NCI-H748 treated with DMSO at 0.1 percent for 48 hours (cell line): Measurements from ENCODE around the gene CCDC134.
"Not testable (repeated sequence)": the region's sequence is repeated elsewhere in the genome, so short reads cannot be mapped to it uniquely, and the experiment has no call there.

Experiments
- DNase-seq: peaks from one replicate; lab custom pipeline; 2025; lab: John Stamatoyannopoulos, UW

The CCDC134 gene

DNA sequence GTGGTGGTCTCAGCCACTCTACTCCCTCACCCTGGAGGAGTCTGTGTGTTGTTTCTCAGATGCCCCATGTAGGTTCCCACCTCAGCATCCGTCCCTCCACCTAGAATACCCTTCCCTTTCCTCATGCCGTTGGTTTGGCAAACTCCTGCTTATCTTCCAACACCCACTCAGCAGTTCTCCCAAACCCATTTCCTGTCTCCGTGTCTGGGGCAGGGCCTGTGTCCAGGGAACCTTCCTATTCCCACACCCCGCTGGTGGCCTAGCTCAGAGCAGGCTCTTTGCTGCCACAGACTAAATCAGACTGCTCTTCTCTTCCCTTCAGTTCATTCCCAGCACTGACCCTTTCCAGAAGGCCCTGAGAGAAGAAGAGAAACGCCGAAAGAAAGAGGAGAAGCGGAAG is 24.9 kb downstream of the CCDC134 start:
- DNase-seq: no peak

DNA sequence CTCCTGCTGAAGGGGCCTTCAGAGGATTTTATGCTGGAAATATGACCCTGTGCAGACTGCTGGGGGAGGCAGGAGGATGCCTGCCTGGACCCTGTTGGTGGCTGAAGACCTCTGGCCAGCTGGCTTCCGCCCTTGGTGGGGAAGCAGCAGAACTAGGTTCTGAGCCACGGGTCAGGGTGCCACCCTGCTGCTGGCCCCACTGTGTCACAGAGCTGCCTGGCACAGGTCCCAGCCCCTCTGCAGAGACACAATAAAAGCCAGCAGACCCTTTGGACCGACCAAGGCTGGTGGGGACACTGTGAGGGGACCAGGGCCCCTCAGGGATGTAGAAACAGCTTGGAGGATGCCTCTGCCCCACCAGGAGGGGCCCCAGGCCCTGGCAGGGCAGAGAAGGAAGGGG is 25.5 kb downstream of the CCDC134 start:
- DNase-seq: no peak

DNA sequence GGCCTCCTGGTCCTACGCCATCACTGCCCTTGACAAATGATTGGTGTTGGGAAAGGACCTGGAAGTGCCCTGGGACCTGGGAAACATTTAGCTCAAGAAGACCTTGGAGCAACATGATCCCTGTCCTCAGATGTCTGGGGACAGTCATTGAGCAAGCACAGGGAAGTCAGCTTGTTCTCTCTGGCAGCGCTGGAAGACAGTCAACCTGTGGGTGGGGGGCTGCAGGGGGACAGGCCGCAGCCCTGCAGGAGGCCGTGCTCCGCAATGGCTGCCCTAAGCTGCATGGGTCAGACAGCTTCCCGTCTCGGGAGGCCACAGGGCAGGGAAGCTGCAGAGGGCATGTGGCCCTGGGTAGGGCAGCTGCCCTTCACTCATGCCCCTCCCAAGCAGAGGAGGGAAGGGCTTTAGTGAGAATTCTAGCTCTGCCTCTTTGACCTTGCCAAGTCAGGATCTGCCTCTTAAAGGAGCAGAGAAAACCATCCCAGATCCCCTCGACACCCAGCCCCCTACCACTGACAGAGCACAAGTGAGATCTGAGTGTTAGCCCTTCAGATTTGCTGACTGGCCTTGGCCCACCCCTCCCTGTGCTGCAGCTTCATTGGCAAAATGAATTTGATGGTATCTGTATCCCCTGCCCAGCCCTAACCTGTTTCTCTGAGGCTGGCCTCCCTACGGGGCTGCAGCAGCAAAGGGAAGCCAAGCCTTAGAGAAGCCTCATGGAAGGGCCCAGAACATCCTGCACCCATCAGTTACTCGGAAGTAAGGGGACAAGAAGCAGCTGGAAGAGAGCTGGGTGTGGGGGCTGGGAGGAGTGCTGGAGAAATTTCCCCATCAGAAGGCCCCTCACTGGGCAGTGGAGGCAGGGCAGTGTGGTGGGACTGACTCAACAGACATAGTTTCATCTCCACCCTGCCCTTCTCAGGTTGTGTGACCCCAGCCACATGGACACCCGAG is 26.2 kb downstream of the CCDC134 start:
- no peak for DNase-seq

DNA sequence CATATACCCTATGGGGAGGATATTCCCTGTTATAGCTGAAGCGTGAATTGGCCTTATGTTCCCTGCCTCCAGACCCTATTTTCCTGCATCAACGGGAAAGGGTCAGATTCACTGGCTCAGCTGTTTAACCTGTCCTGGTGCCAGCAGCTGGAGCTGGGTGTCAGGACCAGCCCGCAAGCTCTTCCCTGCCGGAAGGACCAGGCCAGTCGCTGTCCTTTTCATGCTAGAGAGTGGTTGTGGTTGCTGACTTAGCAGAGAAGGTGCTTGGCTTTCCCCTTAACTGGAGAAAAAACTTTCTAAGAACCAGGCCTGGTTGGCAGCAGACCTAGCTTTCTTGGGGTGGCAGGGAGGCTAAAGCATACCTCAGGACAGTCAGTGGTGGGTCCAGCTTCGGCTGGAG is 27.2 kb downstream of the CCDC134 start:
- DNase-seq: no peak

DNA sequence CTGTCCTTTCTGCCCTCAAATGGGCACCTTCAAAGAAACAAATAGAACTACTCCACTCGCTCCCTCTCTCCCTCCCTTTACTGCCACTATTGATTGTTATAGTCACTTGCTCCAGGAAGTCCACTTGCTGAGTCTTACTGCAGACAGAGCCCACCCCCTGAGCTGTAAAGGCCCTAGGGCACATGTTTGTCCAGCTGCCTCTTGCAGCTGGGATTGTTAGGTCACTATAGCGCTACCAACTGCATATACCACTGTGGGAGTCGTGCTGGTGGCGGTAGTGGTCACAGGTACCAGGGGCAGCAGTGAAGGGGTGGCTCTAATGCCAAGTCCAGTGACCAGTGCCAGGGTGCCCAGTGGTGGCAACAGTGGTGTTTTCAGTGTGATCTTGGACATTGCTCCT is 28.0 kb downstream of the CCDC134 start:
- DNase-seq: peak; percentile 77

DNA sequence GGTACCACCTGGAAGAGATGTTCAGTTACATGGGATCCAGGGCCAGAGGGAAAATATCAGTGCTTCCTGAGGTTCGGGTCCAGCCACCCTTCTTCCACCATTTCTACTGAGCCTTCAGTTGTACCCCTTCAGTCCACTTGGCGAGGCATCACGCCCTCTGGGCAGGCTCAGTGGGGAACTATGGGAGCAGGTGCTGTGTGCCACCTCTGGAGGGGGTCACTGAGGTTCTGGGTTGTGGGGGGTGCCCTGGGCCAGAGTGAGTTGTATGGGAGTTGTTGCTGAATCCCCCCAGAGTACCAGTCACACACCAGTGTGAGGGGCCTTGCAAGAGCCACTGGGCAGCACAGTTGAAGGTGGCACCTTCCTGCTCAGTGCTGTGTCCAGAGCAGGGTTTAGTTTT is 29.7 kb downstream of the CCDC134 start:
- DNase-seq: no peak

DNA sequence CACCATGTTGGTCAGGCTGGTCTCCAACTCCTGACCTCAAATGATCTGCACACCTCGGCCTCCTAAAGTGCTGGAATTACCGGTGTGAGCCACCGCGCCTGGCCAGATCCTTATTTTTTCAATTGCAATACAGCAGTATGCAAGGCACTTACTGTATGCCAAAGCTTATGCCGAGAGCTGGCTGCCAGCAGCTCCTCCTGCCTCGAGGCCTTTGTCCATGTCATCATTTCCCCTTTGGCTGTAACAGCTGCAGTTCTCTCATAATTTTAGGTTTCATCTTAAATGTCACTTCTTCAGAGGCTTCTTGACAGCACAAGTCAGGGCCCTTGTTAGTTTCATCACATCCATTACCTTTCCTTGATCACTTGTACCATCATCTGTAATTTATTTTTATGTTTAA is 30.9 kb downstream of the CCDC134 start:
- DNase-seq: no peak

DNA sequence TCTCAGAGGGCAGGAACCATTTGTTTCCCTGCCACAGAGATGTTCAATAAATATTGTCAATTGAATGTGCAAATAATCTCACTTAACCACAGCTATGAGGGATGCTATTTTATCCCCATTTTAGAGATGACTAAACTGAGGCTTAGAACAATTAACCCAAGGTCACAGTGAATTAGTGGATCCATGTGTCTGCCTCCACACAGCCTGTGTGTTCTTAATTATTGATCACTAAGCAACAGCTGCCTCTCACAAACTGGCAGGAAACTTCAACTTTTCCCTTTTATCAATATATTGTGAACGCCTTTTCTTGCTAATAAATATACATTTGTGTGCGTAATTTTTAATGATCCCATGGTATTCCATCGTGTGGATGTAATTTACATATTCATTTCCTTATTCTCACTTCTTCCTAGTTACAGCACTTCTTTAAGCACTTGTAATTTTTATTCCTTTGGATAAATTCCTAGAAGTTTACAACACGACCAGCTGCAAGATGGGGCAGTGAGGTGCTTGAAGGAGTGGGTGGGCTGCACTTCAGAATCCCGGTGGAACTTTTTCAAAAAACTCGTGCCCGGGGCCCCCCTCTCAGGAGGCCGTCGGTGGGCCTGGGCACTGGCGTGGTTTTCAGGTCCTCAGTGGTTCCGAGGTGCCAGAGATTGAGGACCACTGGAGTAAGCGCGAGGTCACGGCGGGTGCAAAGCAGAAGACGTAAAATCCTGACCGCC is 31.5 kb downstream of the CCDC134 start:
- DNase-seq: no peak

DNA sequence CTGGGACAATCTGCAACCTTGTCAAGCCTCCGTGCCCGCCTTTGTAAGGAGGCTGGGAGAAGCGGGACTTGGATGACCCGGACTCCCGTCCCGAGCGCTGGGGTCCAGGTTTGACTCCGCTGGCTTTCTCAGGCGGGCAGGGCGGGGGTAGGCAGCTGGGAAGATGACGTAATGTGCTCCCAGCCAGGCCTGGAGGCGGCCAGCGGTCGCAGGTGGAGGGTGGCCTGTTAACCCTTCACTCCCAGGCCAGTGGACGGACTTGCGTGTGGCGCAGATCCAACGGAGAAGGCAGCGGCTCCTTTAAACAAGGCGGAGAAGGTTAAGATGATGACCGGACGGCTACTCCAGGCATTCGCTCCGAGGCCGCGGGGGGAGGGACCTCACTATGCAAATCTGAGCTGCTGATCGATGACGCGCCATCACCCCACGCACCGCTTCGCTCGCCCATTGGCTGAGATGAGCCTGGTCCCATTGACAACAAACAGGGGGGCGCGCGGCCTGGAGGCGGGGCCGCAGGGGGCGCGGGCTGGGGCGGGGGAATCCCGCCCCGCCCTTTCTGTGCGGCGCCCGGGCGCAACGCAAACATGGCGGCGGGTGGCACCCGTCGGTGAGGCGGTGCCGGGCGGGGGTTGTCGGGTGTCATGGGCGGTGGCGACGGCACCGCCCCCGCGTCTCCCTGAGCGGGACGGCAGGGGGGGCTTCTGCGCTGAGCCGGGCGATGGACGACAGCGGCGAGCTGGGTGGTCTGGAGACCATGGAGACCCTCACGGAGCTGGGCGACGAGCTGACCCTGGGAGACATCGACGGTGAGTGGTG is 32.3 kb downstream of the CCDC134 start, which contains the start of gene SREBF2:
TSS of gene SREBF2 (plus strand) at position 553 of the 816 bp plus-strand sequence. CDS start at position 719, 166 bp downstream.
- DNase-seq: peak; percentile 98

DNA sequence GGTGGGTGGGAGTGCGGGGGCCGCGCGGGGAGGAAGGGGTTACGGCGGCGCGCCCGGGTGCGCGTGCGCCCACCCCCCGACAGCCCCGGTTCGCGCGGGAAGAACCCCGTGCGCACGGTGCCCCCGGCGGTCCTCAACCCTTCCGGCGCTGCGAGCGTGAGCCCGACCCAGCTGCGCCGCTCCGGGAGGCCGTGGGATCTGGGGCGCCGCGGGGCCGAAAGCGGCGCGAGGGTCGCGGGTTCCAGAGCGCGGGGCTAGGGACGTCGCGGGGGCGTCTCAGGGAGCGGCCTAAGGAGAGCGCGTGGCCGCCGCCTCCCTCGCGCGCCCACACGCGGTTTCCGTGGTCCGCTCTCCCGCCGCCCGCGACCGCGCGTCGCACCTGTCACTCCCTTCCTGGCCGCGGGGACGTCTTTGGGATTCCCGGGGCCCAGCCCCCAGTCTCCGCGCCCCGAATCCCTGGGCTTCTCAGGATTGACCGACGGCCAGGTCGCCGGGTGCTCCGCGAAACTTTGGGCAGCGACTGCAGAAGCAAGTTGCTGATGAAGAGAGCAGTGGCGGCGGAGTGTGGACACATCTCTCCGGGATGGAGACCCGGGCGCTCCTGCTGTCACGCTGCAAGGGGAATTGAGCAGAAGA is 33.0 kb downstream of the CCDC134 start:
- no peak for DNase-seq

DNA sequence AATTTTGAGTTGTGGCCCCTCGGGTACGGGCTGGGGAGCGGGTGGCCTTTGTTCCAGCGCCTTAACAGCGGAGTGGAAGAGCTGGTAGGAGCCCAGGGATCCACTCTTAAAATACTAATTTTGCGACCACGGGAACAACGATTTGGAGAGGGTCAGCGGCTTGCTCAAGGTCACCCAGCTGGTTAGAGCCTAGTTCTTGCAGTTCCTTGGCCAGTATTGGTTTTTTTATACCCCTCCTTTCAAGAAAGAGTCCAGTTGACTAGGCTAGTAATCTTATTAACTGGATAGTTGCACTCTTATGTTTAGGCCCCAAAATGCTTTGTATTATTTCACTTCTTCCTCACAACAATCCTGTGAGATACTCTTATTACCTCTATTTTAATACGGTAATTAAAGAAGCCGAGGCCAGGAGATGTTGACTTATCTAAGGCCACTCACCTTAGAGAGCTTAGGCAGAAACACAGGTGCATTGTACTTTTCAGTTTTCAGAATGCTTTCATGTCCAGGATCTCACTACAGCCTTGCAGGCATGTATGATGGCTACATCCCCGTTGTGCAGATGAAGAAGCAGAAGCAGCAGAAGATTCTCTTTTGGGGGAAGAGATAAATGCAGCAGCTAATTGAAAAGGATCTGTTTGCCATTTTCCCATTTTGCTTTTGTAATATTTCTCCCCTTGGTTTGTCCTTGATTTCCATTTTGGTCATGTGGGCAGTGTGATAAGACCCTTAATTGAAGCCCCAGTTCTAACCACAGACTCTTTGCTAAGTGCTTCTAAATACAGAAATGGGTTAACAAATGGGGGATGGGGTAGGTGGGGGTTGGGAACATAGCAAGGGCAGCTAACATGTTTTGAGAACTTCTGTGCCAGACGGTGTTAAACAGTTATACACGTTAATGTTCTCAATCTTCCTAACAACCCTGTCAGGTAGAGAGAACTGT is 33.8 kb downstream of the CCDC134 start:
- peak; percentile 8 for DNase-seq

DNA sequence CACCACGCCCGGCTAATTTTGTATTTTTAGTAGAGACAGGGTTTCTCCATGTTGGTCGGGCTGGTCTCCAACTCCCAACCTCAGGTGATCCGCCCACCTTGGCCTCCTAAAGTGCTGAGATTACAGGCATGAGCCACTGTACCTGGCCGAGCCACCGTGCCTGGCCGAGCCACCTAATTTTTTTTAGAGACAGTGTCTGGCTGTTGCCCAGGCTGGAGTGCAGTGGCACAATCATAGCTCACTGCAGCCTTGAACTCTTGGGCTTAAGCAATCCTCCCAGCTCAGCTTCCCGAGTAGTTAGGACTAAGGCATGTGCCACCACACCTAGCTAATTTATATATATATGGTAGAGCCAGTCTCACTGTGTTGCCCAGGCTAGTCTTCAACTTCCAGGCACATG is 35.0 kb downstream of the CCDC134 start:
- DNase-seq: not testable (repeated sequence)

DNA sequence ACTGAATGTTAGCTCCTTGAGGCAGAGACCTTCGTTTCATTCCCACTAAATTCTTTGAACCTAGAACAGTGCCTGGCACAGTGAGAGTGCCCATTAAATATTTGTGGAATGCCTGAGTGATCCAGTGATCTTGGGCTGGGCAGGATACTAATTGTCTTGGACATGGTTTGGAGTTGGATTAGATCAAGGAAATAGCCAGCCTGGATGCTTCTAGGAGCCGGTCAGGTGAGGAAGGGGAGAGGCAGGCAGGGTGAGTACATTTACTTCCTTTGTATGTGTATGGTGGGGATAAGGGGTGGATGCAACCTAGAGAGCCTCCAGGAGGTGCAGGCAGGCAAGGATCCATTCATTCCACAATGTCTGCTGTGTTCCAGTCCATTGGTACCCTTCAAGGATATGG is 36.1 kb downstream of the CCDC134 start:
- no peak for DNase-seq

DNA sequence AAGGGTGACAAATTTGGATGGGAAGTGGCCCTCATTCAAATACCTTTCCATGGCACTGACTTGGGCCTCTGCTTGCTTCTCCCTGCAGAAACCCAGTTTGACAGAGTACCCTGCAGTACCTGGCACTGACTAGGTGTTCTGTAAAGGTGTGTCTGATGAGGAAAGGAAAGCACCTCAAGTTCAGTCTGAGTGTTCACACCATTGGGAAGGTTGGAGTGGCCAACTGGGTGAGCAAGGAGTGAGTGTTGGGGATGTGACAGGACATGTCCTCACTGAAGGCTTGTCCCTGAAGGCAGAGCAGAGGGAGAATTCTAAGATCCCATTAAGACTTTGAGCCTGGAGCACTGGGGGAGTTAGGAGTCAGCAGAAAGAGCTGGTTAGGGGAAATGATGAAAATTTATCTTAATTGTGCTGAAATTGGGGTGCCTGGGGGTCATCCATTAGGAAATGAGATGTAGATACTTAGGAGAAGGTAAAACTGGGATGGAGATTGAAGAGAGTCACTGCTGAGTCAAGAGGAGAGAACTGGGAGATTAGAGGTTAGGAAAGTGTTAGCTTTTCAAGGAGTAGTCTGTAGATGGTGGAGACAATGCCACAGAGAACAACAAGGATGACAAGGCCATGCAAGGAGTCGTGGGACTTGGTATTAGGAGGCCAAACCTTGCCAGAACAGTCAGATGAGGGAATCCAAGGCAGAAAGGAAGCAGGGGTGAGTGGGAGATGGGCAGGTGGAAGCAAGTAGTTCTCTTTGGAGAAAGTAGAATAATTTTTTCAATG is 38.6 kb downstream of the CCDC134 start:
- DNase-seq: no peak

DNA sequence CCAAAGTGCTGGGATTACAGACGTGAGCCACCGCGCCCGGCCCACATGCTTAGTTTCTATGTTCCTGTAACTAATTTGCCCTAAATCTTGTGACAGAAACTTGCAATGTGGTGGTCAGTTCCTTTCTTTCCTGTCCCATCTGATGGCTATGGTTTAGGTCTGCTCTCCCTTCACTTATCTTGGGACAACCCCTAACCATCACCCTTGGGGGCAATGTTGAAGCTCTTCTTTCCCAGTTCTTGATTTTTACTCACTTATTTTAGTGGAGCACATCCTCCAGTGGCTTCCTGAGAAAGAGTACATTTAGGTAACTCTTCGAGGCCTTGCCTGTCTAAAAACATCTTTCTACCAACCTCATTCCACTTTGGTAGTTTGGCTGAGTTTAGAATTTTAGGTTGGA is 39.7 kb downstream of the CCDC134 start:
- DNase-seq: no peak

DNA sequence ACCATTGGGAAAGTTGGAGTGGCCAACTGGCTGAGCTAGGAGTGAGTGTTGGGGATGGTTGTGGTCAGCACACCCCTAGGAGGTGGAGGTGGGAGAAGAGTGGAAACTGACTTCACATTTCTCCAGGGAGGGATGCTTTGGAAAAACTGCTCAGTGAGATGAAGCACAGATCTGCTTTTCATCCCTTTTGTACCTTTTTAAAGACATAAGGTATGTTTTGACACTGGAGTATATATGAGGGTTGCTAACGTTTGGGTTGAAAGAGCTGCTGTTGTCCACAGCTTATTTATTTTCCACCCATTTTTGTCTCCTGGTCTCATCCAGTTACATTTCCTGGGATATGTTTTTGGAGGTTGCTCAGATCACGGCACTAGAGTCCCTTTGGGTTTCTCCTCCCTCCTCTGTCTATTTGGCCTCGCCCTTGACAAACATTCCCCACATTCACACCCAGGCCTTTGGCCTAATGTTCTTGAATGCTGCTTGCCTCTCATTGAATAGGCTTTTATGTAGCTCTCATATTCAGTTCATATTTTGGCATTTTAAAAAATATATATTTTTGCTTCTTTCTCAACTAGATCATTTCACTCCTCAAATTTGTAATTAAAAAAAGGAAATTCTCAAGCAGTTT is 40.7 kb downstream of the CCDC134 start:
- no peak for DNase-seq

DNA sequence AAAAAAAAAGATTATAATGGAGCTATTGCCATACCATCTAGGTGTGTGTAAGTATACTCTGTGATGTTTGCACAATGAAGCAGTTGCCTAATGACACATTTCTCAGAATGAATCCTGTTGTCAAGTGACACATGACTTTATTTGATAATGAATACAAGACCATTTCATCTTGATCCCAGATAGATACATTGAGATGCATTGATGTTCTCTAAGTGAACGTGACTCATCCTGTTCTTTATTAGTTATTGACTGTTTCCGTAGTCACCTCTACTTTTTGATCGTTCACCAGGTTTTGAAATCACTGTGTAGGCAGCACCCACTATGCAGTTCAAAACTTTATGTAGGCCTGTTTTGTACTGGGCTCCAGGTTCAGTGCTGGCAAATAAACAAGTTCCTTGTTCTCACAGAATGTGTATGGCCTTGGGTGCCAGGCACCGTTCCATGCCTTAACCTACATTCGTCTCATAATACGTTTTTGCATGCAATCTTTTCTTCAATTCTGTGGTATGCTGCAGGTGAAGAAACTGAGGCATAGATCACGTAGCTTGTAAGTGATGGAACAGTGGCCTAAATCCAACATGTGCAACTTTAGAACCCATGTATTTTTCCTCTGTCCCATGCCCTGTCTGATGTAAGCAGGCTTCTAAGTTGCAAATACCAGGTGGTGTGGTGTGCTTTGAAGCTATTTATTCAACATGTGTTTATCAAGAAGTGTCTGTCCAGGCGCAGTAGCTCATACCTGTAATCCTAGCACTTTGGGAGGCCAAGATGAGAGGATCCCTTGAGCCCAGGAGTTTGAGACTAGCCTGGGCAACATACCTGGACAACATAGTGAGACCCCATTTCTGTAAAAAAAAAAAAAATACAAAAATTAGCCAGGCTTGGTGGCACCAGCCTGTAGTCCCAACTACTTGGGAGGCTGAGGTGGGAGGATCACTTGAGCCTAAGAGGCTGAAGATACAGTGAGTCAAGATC is 42.8 kb downstream of the CCDC134 start:
- DNase-seq: no peak

DNA sequence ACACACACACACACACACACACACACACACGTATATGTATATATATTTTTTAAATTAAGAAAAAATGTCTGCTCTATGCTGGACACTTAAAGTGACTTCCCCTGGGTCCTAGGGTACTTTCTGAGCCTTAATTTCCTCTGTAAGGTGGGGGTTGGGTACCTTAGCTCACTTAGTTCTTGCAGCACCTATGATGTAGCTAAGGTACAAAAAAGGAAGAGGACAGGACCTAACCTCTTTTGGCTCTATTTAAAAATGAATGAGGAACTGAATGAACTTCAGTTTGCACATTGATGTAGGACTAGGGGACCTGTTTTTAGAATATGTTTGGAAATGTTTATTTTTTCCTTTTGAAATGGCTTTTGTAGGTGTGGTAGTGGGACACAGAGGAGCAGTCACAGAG is 43.6 kb downstream of the CCDC134 start:
- no peak for DNase-seq
